Fibroblast of pulmonary artery (primary cell): ENCODE results near the gene KIF3A.

ENCODE experiments used
- DNase-seq: peaks from one replicate; pipeline ENCODE4 v3.0.0-alpha.2; 2010; ENCODE audit warnings: low read depth
- H3K4me3 ChIP-seq: replicated peaks from 2 replicates; pipeline ENCODE4 v1.5.1; 2011; ENCODE audit warnings: low read depth, mild to moderate bottlenecking, control low read depth, low read length, moderate library complexity
- TF ChIP-seq, protein P1 (sequence below): IDR thresholded peaks from 2 replicates; pipeline ENCODE4 v1.5.1; 2011; ENCODE audit warnings: mild to moderate bottlenecking, control low read depth, low read length, inconsistent platforms; ENCODE audit errors: missing control alignments

KIF3A gene

DNA sequence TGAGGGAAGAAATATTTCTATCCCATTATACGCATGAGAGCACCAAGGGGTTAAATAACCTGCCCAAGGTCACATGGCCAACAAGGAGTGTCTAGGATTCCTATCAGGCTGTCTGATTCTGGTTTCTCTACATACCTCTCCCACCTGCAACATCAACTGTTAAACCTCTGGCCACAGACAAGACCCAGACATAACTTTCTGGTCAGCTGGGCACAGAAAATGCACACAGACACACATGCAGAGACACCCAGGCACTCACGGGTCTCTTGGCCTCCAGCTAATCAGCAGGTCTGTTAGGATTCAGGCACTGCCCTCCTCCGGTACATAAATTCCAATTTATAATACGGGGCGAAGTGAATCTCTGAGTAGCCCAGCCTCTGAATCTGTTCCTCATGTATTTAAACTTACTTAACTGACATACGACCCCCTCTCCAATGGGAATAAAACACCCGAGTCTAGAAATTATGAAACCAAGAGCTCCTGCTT, 38.2 kb upstream of the KIF3A start:
- no peak for DNase-seq
- TF ChIP-seq, protein P1, sequence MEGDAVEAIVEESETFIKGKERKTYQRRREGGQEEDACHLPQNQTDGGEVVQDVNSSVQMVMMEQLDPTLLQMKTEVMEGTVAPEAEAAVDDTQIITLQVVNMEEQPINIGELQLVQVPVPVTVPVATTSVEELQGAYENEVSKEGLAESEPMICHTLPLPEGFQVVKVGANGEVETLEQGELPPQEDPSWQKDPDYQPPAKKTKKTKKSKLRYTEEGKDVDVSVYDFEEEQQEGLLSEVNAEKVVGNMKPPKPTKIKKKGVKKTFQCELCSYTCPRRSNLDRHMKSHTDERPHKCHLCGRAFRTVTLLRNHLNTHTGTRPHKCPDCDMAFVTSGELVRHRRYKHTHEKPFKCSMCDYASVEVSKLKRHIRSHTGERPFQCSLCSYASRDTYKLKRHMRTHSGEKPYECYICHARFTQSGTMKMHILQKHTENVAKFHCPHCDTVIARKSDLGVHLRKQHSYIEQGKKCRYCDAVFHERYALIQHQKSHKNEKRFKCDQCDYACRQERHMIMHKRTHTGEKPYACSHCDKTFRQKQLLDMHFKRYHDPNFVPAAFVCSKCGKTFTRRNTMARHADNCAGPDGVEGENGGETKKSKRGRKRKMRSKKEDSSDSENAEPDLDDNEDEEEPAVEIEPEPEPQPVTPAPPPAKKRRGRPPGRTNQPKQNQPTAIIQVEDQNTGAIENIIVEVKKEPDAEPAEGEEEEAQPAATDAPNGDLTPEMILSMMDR = no peak
- no peak overlapping the region for H3K4me3 ChIP-seq

DNA sequence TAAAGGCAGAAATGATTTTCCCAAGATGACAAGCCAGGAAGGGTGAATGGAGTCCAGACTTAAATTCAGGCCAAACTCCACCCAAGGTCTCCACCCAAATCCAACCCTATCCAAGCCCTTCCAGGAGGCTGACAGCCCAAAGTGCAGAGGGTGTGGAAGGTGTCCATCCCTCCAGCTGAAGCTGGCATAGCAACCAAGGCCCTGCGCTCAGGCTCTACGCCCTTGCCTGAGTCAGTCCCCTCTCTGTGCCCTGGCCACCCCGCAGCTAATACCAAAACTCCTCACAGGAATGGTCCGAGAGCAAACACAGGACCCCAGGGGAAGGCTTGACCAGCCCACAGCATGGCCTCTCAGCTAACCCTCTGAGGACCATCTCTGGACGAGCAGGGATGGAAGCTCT, 37.5 kb upstream of the KIF3A start:
- DNase-seq = no peak

DNA sequence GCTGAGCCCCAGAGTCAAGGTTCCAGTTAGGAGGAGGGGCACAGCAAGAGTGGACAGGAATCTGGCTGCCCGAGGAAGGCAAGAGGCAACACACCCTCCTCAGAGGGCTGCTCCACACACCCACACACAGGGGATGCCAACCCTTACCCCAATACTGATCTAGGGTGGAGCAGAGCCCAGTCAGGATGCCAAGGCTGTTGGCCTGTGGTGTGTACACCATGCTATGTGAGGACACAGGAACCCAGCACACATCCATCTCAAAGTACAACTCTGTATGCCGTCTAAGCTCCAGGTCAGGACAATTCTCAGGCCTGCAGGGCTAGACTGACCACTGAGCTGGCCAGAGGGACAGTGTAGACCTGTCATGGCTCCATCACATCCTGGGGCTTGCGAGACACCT, 37.1 kb upstream of the KIF3A start:
- H3K4me3 ChIP-seq = no peak overlapping the region
- TF ChIP-seq, protein P1 = no peak
- no peak for DNase-seq

More for the DNA sequence above, 37.5 kb upstream of the KIF3A start:
- TF ChIP-seq, protein P1 = no peak
- no peak overlapping the region for H3K4me3 ChIP-seq

DNA sequence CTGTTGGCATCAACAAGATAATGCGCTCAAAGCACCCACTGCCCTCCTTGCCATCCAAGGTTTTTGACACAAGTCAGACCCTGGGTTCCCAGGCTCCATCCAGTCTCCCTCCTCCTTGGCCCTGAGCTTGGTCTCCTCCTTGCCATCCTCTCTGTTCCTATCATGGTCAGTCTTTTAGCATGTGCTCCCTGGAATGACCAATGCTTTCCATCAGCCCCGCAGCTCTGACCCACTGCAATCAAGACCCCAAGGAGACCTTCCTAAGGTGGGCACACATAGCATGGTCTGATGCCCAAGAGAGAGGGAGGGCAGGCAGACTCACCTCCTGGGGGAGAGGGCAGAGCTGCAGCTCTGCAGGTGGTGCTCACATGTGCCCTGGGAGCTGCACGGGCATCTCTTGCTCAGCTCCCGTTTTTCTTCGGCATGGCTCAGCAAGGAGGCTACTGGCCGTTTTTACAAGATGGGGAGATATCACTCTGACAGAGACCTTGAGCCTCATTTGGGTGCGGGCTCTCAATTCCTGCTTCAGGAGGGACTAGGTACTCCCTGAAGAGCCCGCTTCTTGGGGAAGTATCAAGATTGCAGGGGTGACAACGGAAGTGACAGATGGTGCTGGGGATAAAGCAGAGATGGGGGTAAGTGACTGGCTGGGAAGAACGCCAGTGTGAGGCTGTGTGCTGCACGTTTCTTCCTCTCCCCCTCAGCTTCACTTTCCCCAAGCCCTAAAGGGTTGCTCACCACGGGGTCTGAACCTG, 36.4 kb upstream of the KIF3A start:
- no peak for DNase-seq
- TF ChIP-seq, protein P1 = no peak
- H3K4me3 ChIP-seq = no peak overlapping the region

DNA sequence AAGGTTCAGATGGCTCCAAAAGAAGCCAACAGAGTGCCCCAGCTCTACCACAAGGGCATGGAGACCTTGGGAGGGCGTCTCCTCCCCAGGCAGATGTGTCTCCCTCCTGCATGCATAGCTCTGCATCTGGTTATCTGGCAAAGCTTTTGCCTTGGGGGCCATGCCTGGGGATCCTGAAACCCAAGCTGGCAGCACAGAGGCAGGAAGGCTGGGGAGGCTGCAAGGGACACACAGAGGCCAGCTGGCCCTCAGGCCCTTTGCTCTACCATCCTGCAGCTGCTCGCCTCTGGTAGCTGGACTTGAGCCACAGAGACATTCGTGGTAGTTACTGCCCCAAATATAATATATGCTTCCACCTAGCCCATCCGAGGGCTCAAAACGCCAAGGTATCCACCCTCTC, 35.8 kb upstream of the KIF3A start:
- TF ChIP-seq, protein P1 = no peak
- H3K4me3 ChIP-seq = no peak overlapping the region
- DNase-seq = no peak

DNA sequence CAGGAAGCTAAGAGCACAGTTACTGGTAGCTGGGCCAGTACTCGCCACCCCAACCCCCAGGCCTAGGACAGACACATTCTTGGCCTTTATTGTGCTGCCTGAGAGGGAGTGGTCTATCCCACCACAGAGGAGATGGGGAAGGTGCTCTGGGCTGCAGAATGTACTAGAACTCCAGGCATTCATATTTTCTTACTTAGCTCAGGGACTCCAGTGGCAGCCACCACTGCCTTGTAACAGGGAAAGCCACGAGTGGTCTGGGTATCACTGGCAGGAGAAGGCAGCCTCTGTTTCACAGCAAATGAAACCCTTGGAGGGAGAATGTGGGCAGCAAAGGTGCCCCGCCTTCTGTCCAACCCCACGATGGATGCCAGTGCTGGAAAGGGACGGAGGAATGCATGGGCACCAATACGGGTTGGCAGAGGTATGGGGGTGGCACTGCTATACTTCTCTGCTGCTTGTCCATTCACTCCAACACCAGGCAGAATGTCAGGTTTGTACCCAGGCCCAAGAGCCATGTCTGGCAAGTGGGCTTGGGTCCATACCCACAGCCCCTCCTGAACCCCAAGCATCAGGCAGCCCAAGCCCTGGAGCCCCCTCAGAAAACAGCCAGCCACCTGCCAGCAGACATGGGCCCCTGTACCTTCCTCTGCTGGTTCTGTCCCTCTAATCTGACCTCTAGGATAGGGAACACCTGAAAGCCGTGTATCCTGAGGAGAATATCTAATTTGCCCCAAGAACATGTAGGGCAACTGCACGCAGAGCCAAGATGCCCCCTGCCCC, 35.1 kb upstream of the KIF3A start:
- no peak for DNase-seq
- TF ChIP-seq, protein P1 = no peak
- no peak overlapping the region for H3K4me3 ChIP-seq
